HG03064 (cell line): ENCODE data around the gene TTC34.

ENCODE experiments used
- ATAC-seq: cut with Tn5 transposase; IDR thresholded peaks from one replicate; pipeline ENCODE4 v1.9.1; 2021; ENCODE audit warnings: low read depth; ENCODE audit not compliant: unreplicated experiment

TTC34 gene

GRCh38 chr1:2645143-2645542 is 156.3 kb downstream of the TTC34 start:
- no peak for ATAC-seq

GRCh38 chr1:2644591-2645101 is 156.8 kb downstream of the TTC34 start:
- no peak for ATAC-seq

GRCh38 chr1:2644171-2644570 is 157.3 kb downstream of the TTC34 start:
- no peak for ATAC-seq

- no peak for ATAC-seq
These were observed 157.9 kb downstream of the TTC34 start for GRCh38 chr1:2643414-2644077.

- ATAC-seq, result peak; percentile 79
These were observed 158.7 kb downstream of the TTC34 start for GRCh38 chr1:2642560-2643413.

GRCh38 chr1:2642131-2642559 is 159.3 kb downstream of the TTC34 start:
- no peak for ATAC-seq

GRCh38 chr1:2641381-2642130 is 159.9 kb downstream of the TTC34 start:
- no peak for ATAC-seq

- no peak for ATAC-seq
These were observed 160.9 kb downstream of the TTC34 start for GRCh38 chr1:2640626-2641025.

- ATAC-seq, result no peak
These were observed 161.6 kb downstream of the TTC34 start for GRCh38 chr1:2639607-2640521.

- no peak for ATAC-seq
These were observed 162.3 kb downstream of the TTC34 start for GRCh38 chr1:2639203-2639602.

GRCh38 chr1:2638466-2639115 is 162.9 kb downstream of the TTC34 start:
- no peak for ATAC-seq

GRCh38 chr1:2637442-2638145 is 163.9 kb downstream of the TTC34 start:
- no peak for ATAC-seq

GRCh38 chr1:2636733-2637132 is 164.8 kb downstream of the TTC34 start:
- ATAC-seq, result no peak

GRCh38 chr1:2635361-2636010 is 166.0 kb downstream of the TTC34 start:
- ATAC-seq, result no peak

- no peak for ATAC-seq
These were observed 167.5 kb downstream of the TTC34 start for GRCh38 chr1:2633936-2634491.

- no peak for ATAC-seq
These were observed 168.0 kb downstream of the TTC34 start for GRCh38 chr1:2633366-2633935.

- no peak for ATAC-seq
These were observed 168.7 kb downstream of the TTC34 start, which contains the start of gene MMEL1 for GRCh38 chr1:2632561-2633361. Gene MMEL1, minus strand, starts transcription at chr1:2633016. Its CDS starts 3,532 bp downstream, at chr1:2629484.
